RWPE1 (cell line): ENCODE results near the gene PURA.

ENCODE experiments used
- CTCF ChIA-PET: fragments of 350-600 bp; sonication (Branson Sonifier 250); formaldehyde crosslinking; extraction: SDS; loops from one replicate; lab custom pipeline; 2021; lab: Yijun Ruan, JAX
- POLR2A ChIA-PET: fragments of 400-600 bp; formaldehyde crosslinking; extraction: SDS; loops from one replicate; lab custom pipeline; 2020; ENCODE audit warnings: antibody characterized with exemption; ENCODE audit not compliant: low non-redundant PET; lab: Yijun Ruan, JAX
- DNase-seq: peaks from one replicate; pipeline ENCODE4 v3.0.0; 2012; ENCODE audit warnings: low spot score
- H3K27ac ChIP-seq: fragments of 450-650 bp; 2 replicates; pipeline ENCODE4 v1.5.1; 2017
- TF ChIP-seq, protein P1 (sequence below): fragments of 450-650 bp; conservative IDR thresholded peaks from 2 replicates; pipeline ENCODE4 v1.5.1; 2017; ENCODE audit warnings: low read depth, mild to moderate bottlenecking

The PURA gene

DNA sequence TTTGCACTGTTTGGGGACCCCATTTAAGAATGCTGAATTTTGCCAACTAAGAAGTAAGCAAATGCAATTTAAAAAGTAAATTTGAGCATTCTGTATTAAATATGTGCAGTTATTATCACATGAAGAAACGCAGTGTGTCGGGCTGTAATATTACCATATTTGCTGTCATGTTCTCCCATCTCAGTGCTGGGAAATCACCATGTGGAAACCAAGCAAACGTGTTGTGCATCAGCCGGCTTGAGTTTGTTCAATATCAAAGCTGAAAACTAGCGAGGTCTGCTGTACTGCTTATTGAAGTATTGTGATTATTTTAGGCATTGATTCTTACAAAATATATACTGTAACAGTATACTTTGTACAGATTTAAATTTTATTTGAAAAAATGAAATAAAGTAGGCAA is 14.5 kb downstream of the PURA start:
- POLR2A ChIA-PET = no interaction called here
- no peak for DNase-seq

DNA sequence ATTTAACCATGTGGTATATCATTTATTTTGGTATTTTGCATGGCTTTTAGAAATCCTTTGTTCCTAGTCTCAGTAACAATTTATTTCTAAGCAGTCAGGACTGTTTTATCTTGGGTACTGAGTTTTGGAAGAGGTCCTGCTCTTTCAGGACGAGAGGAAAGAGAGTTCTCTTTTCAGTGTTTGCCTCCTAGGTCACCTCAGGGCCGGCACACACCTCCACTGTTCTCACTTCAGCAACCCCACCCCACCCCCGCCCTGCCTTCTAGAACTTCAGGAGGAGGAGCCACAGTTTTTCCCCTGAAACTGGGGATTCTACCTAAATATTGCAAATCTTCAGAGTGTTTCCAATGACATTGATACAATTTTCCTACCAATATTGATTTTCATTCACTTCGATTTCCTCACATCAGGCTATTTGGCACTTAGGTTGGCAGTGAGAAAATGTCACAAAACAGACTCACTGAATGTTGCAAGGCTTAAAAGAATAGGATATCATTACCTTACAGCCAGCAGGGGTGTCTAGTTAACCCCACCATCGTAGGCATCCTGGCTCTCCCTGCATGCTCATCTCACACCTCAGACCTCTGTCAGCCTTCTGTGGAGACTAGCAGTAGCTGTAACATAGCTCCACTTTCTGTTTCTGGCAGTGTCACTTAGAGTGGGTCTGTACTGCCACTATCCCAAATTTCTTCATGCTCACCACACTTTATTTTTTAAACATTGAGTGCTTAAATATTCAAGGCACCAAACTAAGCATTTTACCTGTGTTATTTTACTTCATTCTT is 17.2 kb downstream of the PURA start:
- ChIA-PET CTCF (interaction anchor here (0.6 to 2.0 kb wide), 3 partner anchors 12 to 162 kb away, joined by 3 to 10 read pairs (median 6); partner anchors contain the start of gene NRG2), POLR2A (no interaction called here)
- no peak for DNase-seq
- TF ChIP-seq, protein P1, sequence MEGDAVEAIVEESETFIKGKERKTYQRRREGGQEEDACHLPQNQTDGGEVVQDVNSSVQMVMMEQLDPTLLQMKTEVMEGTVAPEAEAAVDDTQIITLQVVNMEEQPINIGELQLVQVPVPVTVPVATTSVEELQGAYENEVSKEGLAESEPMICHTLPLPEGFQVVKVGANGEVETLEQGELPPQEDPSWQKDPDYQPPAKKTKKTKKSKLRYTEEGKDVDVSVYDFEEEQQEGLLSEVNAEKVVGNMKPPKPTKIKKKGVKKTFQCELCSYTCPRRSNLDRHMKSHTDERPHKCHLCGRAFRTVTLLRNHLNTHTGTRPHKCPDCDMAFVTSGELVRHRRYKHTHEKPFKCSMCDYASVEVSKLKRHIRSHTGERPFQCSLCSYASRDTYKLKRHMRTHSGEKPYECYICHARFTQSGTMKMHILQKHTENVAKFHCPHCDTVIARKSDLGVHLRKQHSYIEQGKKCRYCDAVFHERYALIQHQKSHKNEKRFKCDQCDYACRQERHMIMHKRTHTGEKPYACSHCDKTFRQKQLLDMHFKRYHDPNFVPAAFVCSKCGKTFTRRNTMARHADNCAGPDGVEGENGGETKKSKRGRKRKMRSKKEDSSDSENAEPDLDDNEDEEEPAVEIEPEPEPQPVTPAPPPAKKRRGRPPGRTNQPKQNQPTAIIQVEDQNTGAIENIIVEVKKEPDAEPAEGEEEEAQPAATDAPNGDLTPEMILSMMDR = no peak
- no peak overlapping the region for H3K27ac ChIP-seq

More for the DNA sequence above, 14.5 kb downstream of the PURA start:
- CTCF ChIA-PET = interaction anchor here (0.5 kb wide), 1 partner anchor 53 kb away, joined by 5 read pairs; no protein-coding TSS in a partner anchor
- H3K27ac ChIP-seq = no peak overlapping the region
- TF ChIP-seq, protein P1 = no peak

DNA sequence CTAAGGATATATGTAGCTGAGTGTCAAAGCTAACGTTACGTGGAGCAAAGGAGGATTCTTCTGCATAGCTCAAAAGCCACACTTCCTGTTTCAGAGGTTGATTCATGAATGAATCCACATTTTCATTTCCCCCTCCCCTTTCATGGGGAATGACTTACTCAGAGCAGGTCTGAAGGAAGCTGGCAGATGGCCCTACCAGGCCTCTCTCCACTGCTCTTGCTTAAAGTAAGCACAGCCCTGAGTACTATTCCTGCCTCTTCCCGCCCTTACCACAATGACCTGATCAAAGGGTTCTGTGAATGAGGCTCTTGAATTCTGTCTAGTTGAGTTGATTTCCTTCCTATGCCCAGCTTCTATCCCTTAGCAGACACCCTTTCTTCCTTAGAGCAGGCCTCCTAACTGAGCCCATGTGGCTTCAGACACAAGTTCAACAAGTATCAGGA is 18.1 kb downstream of the PURA start:
- POLR2A ChIA-PET = interaction anchor here (0.6 to 1.1 kb wide), 2 partner anchors 13 to 25 kb away, joined by 5 to 11 read pairs; no protein-coding TSS in a partner anchor
- no peak overlapping the region; the same call in 1 of the 2 replicates for H3K27ac ChIP-seq
- peak; percentile 96 for DNase-seq
- TF ChIP-seq, protein P1 = no peak
- CTCF ChIA-PET = interaction anchor here (0.6 to 2.0 kb wide), 5 partner anchors 8 to 163 kb away, joined by 3 to 10 read pairs (median 4); partner anchors contain the start of gene NRG2

DNA sequence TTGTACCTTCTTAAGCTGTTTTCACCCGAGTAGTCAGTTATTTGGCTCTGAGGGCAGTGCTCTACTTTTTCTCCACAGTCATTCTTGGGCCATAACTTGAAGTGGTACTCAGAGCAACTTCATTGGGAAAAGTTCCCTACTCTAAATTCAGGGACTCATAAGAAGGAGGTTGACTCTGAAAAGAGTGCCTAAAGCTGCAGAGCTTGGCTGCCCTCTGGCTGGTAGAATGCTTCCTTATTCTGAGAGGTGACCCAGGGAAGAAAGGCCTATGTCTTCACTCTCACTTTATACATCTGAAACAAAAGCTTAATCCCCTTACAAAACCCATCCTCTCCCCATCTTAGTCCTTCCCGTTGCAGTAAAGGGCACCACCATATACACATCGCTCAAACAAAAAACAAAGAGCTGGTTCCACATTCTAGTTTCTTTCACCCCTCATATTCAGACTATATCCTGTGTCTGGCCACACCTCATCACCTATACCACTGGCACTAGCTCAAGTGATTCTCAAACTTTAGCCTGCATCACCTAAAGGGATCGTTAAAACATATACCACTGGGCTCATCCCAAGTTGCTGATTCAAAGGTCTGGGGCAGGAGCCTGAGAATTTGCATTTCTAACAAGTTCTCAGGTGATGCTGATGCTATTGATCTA is 19.7 kb downstream of the PURA start:
- H3K27ac ChIP-seq = no peak overlapping the region
- ChIA-PET CTCF (interaction anchor here (1.0 to 1.6 kb wide), 3 partner anchors 11 to 86 kb away, joined by 3 to 9 read pairs (median 4); no protein-coding TSS in a partner anchor), POLR2A (no interaction called here)
- TF ChIP-seq, protein P1 = no peak
- no peak for DNase-seq

DNA sequence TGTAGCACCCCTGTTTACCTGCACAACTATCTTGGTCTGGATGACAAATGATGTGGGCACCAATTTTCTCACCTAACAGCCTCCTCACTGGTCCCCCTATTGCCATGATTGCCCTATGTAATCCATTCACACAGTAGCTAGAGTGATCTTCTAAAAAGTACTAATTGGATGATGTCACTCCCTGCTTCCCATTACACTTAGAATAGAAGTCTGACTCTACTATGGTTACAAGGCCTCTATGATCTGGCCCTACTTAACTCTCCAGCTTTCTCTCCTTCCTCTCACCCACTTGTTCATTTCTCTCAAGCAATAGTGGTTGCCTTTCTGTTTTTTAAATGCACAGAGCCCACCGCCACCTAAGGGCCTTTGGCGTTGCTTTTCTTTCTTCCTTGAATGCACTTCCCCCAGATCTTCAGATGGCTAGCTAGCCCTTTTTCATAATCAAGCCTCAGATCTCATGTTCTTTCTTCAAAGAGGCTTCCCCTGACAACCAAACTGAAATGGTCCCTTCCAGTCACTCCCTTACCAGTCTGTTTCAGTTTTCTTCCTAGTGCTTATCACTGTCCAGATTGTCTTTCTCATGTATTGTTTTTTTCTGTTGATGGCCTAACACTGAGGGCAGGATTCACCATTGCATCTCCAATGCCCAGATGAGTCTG is 20.5 kb downstream of the PURA start:
- TF ChIP-seq, protein P1 = no peak
- ChIA-PET POLR2A (no interaction called here), CTCF (interaction anchor here (0.5 to 1.6 kb wide), 4 partner anchors 10 to 761 kb away, joined by 3 to 9 read pairs (median 4); no protein-coding TSS in a partner anchor)
- no peak for DNase-seq
- no peak overlapping the region for H3K27ac ChIP-seq

DNA sequence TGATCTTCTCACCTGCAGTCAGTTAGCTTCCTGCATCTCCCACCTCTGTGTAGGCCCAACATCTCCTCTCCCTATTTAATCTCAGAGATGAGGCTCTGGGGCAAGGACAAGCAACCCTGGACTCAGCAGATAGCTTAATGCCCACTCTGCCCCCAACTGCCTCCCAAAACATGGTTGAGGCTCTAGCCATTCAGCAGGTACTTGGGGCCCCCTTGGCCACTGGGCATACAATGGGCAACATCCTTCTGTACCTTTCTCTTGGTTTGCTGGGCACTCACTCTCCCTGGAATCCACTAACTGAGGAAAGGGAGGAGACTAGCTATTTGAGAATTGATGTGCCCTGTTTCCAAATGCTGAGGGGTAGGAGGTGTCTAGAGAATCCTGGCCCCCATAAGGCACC is 21.2 kb downstream of the PURA start:
- DNase-seq = no peak
- TF ChIP-seq, protein P1 = no peak
- ChIA-PET POLR2A (no interaction called here), CTCF (interaction anchor here (0.5 to 1.7 kb wide), 3 partner anchors 11 to 760 kb away, joined by 3 to 7 read pairs (median 3); no protein-coding TSS in a partner anchor)
- H3K27ac ChIP-seq = no peak overlapping the region
